Measurements from ENCODE around the gene PPP1CC.
"Not testable (repeated sequence)": the region's sequence is repeated elsewhere in the genome, so short reads cannot be mapped to it uniquely, and the experiment has no call there.

The PPP1CC gene

DNA sequence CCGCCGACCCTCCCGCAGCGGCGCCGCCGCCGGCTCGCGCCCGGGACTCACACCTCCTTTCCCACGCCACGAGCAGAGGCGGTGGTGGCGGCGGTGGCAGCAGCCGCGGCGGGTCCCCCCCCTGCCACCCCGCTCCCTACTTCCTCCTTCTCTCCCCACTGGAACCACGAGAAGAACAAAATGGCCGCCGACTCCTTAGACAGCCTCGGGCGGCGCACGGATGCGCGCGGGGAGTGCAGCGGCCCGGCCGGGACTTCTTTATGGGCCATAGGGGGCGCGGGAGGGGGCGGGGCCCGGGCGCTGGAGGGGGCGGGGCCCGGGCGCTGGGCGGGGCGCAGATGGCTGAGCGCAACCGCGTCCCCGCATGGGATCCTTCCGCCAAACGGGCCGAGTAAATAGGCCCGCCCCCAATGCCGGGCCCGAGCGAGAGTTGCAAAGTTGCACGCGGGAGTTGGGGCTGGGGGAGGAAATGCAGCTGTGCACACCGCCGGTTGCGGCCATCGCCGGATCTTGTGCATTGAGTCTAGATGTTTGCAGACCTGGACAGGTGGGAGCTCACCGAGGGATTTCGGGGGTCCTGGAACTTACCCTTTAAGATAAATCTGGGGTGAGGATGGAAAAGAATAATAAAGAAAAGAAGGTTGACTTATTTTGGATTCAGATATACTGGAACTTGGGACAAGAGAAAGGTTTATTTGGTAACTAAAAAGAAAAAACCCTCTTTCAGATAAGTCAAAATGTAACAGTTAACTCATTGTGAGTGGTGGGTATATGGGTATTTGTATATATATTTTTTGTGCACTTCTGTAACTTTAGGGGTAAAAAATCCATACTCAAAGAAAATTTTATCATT is at the start of gene PPP1CC:
TSS of gene PPP1CC (minus strand) at position 174 of the 853 bp plus-strand sequence. CDS start 184 bp downstream, outside the sequence.
- peak; percentile 86 to 97 (median 94) for DNase-seq
- intact Hi-C loops (cut with DNase I), result no loop called here

- intact Hi-C loops (cut with DNase I), result no loop called here
- DNase-seq, result no peak
Measured at GRCh38 chr12:110791589-110791988, 48.9 kb upstream of the PPP1CC start.

DNA sequence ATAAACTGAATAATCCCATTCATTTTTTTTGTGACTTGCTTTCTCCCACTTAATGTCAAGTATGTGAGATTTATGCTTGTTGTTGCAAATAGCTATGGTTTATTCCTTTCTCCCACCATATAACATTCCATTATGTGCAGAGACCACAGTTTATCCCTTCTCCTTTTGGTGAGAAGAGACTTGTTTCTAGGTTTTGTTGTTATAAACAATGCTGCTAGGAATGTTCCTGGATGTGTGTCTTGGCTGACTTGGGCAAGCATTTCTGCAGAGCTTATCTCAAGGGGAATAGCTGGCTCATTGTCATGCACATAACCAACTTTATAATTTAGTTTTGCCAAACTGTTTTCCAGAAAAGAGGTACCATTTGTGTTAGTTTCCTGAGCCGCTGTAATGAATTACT is 47.6 kb upstream of the PPP1CC start:
- intact Hi-C loops (cut with DNase I), result no loop called here
- DNase-seq, result no peak

DNA sequence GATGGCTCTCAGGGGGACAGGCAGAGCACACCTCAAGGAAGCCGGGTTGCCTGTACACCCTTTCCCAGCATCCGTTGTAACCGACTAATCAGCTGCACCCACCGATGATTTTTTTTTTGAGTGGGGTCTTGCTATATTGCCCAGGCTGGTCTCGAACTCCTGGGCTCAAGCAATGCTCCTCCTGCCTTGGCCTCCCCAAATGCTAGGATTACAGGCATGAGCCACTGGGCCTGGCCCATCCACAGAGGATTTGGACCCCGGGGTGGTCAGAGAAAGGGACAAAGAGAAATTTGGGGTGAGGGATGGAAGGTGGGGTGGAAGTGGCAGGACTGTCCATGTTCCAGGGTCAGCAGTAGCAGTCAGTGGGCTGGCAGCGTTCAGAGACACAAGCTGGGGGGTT is 43.3 kb upstream of the PPP1CC start:
- intact Hi-C loops (cut with DNase I), result no loop called here

DNA sequence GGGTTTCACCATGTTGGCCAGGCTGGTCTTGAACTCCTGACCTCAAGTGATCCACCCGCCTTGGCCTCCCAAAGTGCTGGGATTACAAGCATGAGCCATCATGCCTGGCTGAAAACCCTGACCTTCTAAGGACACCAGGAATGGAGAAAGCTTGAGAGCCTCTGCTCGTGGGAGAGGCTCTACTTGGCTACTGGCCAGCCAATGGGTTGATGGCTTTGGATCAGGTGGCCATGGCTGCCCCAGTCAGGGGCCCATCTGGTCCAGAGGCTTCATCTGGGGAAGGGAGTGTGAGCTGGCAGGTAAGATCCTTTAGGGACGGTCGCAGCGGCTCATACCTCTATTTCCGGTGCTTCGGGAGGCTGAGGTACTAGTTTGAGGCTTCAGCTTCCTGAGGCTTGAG is 42.5 kb upstream of the PPP1CC start:
- intact Hi-C loops (cut with DNase I), result no loop called here
- no peak for DNase-seq

More for the DNA sequence above, 43.3 kb upstream of the PPP1CC start:
- no peak for DNase-seq

GRCh38 chr12:110782922-110783321 is 40.2 kb upstream of the PPP1CC start:
- intact Hi-C loops (cut with DNase I), result no loop called here
- DNase-seq, result no peak

GRCh38 chr12:110782094-110782493 is 39.4 kb upstream of the PPP1CC start:
- DNase-seq, result no peak
- intact Hi-C loops (cut with DNase I), result no loop called here

- no peak for DNase-seq
- intact Hi-C loops (cut with DNase I), result no loop called here
Measured at GRCh38 chr12:110780448-110780847, 37.8 kb upstream of the PPP1CC start.

- no peak for DNase-seq
- intact Hi-C loops (cut with DNase I), result no loop called here
Measured at GRCh38 chr12:110778833-110779577, 36.3 kb upstream of the PPP1CC start.

- intact Hi-C loops (cut with DNase I), result no loop called here
- no peak for DNase-seq
Measured at GRCh38 chr12:110776410-110776809, 33.7 kb upstream of the PPP1CC start.

- intact Hi-C loops (cut with DNase I), result no loop called here
- DNase-seq, result no peak
Measured at GRCh38 chr12:110775997-110776396, 33.3 kb upstream of the PPP1CC start.

DNA sequence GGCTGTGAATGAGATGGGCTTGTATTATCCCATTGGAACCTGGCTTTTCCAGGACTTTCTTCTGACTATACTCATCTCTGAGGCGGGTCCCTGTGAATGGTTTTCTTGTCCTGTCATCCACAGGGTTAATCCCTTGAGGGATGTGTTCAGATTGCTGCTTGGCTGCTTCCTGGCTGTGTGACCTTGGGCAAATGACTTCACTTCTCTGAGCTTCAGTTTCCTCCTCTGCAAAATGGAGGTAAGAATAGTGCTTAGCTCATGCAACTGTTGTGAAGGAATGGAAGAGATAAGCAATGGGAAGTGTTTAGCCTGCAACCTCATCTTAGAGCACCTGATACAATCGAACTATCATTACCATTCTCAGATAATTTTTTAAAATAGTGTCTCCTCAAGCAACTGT is 32.1 kb upstream of the PPP1CC start:
- intact Hi-C loops (cut with DNase I), result no loop called here
- DNase-seq, result no peak

DNA sequence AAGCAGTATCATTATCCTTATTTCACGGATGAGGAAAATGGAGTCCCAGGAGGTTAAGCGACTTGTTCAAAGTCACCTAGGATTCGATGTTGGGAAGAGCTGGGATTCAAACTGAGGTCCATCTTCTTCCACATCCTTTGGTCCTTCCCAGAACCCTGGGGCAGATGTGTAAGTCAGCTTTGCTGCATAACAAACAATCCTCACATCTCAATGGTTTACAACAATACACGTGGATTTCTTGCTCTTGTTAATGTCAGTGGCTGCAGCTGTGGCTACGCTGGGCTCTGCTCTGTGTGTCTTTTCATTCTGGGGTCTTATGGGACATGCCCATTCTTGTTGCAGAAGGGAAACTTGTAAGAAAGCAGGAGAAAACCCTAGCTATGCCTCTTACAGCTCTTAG is 26.3 kb upstream of the PPP1CC start:
- no peak for DNase-seq
- intact Hi-C loops (cut with DNase I), result no loop called here

DNA sequence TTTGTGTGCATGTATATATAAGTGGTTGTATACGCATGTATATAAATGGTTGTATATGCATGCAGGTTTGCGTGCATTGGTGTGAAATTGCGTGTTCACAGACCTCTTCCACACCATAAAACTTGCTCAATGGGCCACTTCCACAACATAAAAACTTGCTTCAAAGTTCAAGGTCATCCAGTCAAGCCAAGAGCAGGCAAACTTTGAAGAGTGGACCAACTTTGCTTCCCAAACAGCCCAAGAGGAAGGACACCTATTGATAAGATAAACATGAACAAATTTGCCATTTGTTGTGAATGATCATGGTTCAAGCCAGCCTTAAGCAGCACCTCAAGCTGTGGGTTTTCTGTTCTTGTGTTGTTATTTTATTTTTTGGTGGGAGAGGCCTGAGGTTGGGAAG is 25.2 kb upstream of the PPP1CC start:
- DNase-seq, result no peak
- intact Hi-C loops (cut with DNase I), result no loop called here

- intact Hi-C loops (cut with DNase I), result no loop called here
- no peak for DNase-seq
Measured at GRCh38 chr12:110766311-110767154, 23.8 kb upstream of the PPP1CC start.

- intact Hi-C loops (cut with DNase I); DNase-seq: not testable (repeated sequence)
Measured at GRCh38 chr12:110765572-110765971, 22.9 kb upstream of the PPP1CC start.

GRCh38 chr12:110765111-110765510 is 22.4 kb upstream of the PPP1CC start:
- intact Hi-C loops (cut with DNase I), result no loop called here
- DNase-seq, result no peak

- intact Hi-C loops (cut with DNase I), result no loop called here
- DNase-seq, result no peak
Measured at GRCh38 chr12:110763583-110763982, 20.9 kb upstream of the PPP1CC start.

- intact Hi-C loops (cut with DNase I), result no loop called here
- no peak for DNase-seq
Measured at GRCh38 chr12:110762891-110763290, 20.2 kb upstream of the PPP1CC start.

- intact Hi-C loops (cut with DNase I), result no loop called here
Measured at GRCh38 chr12:110760204-110760609, 17.5 kb upstream of the PPP1CC start.

More at GRCh38 chr12:110760204-110760609, 17.5 kb upstream of the PPP1CC start:
- DNase-seq, result no peak
